NCI-H2081 treated with DMSO at 0.1 percent for 48 hours (cell line): ENCODE results near the gene RBM6.
"Not testable (repeated sequence)": the region's sequence is repeated elsewhere in the genome, so short reads cannot be mapped to it uniquely, and the experiment has no call there.

ENCODE experiments used
- DNase-seq: peaks from one replicate; lab custom pipeline; 2025; lab: John Stamatoyannopoulos, UW

The RBM6 gene

DNA sequence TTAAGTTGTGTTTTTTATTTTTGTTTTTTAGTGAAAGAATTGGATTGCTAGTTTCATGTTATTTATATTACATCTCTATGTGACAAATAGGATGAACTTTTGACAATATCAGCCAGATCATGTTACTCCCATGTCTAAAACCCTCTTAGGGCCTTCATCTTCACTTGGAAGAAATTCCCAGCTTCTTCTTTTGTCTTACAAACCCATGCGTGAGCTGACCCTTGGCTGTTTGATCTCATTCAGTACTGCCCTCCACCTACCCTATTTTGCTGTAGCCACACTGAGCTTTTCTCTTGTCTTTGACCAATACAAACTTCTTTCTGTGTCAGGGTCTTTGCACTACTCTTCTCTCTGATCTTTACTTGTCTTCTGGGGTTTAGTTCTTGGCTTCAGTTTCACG is 37.0 kb downstream of the RBM6 start:
- DNase-seq, result no peak

DNA sequence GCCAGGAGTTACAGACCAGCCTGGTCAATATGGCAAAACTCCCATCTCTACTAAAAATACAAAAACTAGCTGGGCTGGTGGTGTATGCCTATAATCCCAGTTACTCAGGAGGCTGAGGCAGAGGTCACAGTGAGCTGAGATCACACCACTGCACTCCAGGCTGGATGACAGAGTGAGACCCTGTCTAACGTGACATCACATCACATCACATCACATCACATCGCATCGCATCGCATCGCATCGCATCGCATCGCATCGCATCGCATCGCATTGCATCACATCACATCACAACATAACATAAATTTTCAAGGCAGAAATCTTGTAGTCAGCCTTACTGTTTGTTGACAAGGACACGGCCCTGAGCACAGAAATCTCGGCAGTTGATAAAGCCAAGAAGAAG is 44.4 kb downstream of the RBM6 start:
- DNase-seq, result no peak

DNA sequence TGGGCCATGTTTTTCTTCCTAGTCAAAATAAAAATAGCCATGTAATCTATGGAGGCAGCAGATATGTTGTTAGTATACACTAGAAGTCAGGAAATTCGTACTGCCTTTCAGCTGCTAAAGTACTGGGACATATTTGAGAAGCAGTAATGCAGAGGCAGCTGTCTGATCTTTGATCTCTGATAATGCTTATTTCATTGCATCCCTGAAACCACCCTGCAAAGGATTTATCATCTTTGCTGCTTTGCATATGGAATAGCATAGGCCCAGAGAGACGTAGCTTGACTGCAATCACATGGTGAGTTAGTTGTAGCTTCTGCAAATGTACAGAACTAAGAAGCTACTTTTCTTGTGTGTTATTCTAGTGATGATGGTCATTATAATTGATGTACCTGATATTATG is 52.4 kb downstream of the RBM6 start:
- DNase-seq, result no peak

DNA sequence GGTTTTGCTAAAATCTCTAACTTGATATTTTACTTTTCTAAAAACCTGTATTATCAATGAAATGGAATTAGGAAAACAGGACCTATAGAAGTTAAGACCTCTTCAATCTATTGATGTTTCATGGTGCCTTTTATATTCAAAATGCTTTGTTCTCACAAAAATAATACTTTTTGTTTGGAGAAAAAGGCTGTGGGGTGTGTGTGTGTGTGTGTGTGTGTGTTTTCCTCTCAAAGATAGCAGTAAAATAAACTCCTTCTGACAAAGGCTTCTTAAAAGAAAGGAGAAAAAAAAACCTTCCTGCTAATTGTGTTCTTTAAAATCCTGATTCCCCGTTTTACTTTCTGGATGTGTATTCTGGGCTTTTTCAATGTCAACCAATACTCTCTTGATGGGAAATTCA is 54.5 kb downstream of the RBM6 start:
- DNase-seq, result no peak

DNA sequence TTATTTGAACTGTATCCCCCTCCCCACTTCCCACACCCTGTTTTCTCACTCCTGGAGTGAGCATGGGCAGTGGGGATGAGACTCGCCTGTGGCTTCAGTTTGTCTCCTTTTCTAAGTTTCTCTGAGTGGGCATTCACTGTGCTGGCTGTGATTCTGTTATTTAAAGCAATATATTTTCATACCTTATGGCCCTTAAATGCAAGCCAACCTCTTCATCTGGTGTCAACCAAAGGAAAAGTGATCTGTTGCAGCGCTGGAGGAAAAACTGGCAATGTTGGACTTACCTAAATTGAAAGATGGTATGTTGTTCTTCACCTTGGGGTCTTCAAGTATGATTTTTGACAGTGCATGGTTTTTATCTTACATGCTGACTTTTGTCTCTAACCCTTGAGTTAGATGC is 56.1 kb downstream of the RBM6 start:
- DNase-seq, result no peak

DNA sequence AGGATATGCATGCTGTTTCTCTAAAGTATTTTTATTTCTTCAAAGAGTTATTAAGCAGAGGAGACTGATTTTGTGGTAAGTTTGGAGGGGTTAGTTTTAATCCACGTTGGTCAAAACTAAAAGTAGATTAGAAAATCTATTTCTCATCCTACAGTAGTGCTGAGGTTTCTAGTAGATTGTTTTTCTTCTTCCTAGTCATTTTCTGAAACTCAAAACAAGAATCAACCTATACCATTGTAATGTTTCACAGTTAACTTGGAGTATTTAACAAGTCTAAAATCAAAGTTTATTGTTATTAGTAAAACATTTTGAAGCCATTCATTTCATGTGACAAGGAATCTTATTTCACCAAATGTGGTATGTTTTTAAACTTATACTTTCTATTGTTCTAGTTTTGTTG is 57.9 kb downstream of the RBM6 start:
- no peak for DNase-seq

DNA sequence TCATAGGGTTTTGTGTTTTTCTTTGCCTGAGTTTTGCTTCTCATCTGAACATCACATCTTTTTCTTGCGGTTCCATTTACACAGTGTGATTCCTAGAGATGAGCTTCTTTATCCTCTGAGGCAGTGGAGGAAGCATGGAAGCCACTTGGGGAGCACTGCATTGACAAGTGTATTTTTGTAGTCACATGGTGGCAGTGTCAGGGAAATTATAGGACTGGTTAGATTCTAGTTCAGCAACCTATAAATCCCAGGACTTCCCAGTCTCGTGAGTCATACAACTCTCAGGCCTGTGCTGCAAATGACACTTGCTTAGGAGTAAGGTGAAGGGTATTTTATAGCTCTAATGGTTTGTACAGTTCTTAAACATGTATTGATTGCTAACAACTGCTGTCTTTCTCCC is 58.4 kb downstream of the RBM6 start:
- no peak for DNase-seq

DNA sequence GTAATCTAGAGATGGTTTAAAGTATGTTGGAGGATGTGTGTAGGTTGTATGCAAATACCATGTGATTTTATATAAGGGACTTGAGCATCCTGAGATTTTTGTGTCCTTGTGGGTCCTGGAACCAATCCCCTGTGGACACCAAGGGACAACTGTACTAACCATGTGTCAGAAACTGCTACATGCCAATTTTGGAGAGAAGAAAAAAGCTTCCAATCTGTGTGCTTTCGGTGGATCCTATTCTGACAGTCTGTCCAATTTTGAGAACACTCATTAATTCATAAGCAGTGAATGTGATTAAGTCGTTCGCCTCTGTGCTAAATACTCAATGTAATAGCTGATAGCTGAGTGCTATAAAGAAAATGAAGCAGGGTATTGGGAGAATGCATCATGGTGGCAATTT is 61.6 kb downstream of the RBM6 start:
- no peak for DNase-seq

DNA sequence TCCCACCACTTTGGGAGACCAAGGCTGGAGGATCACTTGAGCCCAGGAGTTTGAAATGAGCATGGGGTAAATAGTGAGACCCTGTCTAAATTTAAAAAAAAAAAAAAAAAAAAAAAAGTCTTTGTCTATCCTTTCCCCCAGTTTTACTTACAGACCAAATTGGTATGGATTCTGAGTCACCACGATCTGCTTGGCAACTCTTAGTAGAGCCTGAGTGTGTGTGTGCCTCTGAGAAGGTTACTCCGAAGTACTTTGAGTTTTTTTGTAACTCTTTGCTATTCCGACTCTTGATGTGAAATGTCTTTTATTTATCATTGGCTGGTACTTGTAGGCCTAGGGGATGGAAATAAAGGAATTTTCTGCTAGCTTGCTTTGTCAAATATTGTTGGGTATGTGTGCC is 63.3 kb downstream of the RBM6 start:
- no peak for DNase-seq

DNA sequence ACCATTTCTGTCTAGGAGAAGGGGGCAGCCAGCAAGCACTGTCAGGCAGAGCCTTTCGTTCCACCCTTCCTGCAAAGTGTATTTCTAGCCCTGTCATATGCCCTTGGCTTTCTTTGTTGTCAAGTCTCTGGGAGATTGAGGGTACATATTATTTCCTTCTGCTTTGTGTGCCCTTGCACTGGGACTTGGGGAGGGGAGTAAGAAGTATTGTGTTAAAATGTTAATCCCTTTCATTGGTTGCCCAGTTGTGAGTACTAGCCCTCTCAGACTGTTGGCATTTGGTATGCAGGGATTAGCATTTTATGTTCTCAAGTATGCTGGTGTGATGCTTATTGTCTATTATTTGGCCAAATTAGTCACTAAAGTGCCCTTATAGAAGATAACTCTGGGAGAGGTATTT is 63.9 kb downstream of the RBM6 start:
- no peak for DNase-seq

DNA sequence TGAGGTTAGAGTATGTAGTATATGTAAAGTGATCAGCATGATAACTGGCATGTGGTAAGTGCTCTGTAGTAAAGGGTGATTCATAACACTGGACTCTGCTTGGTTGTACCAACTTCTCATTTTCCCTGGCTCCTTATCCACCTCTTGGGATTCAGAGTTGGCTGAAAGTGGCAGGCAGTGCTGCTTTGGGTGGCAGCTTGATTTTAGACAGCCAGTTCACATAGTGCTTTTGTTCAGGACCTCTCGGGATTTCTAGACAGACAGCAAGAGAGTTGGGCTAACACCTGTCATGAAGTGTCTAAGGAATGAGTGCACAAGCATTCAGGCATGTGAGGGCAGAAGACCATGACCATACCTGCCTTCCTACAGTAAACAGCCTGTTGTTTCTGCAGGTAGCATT is 69.0 kb downstream of the RBM6 start:
- DNase-seq, result no peak

DNA sequence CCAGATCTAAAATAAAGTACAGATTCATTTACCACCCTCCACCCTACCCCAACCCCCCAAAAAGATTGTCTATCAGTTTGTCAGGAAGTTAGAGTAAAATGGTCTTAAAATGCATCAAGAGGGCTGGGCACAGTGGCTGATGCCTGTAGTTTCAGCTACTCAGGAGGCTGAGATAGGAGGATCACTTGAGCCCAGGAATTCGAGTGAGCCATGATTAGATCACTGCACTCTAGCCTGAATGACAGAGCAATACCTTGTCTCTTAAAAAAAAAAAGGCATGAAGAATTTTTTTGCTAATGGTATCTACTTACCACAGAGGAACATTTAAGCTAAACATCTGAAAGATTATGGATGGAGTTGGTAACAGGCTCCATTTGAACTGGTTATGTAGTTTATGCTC is 71.0 kb downstream of the RBM6 start:
- DNase-seq, result no peak

DNA sequence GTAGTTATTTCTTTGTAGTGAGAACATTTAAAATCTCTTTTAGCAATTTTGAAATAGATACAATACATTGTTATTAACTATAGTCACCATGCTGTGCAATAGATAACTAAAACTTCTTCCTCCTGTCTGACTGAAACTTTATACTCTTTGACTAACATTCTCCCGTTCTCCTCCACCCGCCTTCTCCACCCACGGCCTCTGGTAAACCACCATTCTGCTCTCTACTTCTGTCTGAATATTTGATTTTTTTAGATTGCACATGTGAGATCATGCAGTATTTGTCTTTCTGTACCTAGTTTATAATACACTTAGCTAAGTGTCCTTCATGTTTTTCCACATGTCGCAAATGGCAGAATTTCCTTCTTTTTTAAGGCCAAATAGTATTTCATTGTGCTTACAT is 76.0 kb downstream of the RBM6 start:
- no peak for DNase-seq

DNA sequence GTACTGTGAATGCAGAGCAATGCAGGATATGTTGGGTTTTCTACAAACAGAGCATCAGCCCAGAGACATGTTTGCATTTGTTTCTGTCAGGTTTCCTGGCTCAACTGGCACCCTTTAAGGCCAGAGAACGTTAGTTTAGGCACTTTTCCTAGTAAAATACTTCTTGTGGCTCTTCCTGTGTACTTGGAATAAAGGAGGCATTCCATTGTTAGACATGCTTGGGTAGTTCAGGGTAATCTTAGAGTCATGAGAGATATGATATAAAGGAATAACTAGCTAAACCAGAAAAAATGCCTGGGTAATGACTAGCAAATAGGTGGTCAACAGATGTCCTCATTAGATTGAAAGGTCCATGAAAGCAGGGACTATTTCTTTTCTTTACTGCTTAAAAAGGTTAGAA is 88.4 kb downstream of the RBM6 start:
- no peak for DNase-seq

DNA sequence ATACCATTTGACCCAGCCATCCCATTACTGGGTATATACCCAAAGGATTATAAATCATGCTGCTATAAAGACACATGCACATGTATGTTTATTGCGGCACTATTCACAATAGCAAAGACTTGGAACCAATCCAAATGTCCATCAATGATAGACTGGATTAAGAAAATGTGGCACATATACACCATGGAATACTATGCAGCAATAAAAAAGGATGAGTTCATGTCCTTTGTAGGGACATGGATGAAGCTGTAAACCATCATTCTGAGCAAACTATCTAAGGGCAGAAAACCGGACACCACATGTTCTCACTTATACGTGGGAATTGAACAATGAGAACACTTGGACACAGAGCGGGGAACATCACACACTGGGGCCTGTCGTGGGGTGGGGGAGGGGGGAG is 91.3 kb downstream of the RBM6 start:
- DNase-seq, result not testable (repeated sequence)

DNA sequence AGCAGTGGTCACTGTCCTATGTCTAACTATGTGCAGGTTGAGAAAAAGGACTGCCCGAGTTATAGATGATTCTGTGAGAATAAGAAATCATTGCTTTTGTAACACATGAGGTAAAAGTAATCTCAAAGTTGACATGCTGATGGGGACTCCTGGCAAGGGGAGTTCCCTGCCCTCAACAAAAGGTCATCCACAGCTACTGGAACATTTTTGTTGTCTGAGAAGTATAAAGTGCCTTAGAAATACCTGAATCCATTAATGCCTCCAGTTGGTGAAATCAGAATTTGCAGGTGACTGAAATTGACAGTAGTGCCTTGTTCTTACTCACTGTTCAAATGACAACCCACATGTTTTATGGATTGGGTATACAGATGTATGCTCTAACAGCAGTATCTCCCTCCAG is 105.0 kb downstream of the RBM6 start:
- no peak for DNase-seq

DNA sequence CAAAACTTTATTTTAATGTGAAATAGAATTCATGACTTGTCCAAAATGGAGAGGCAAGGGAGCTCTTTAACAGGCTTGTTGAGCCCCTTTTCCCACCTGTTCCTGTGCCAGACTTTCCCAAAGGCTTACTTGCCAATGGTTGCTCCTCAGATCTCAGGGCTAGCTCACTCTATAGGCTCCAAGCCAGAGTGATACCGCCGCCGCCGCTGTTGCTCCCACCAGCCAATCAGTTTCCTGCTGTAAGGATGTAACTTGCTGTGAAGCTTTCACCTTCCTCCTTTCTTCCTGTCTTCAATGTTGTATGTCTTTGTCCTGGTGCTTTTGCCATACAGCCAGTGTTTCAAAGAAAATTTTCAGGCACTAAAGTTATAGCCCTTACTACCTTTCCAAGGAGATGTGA is 107.5 kb downstream of the RBM6 start:
- no peak for DNase-seq

DNA sequence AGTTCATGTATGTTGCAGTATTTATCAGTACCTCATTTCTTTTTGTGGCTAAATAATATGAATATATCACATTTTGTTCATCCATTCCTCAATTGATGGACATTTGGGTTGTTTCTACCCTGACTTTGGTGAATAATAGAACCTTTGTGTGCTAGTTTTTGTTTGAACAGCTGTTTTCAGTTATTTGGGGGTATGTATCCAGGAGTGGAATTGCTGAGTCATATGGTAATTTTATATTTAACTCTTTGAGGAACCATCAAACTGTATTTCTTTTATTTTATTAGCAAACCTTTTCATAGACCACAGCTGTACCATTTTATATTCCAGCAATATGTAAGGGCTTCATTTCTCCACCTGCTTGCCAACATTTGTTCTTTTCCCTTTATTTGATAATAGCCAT is 110.4 kb downstream of the RBM6 start:
- no peak for DNase-seq

DNA sequence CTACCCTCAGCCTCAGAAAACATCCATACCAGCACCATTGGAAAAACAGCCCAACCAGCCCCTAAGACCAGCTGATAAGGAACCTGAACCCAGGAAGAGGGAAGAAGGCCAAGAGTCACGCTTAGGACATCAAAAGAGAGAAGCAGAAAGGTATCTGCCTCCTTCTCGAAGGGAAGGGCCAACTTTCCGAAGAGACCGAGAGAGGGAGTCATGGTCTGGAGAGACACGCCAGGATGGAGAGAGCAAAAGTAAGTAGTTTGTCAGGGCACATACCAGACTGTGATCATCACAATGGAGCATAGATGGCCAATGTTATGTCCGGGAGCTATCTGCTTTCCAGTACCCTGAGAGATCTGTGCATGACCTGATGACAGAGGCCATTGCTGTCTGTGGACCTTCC is 117.8 kb downstream of the RBM6 start:
- no peak for DNase-seq

DNA sequence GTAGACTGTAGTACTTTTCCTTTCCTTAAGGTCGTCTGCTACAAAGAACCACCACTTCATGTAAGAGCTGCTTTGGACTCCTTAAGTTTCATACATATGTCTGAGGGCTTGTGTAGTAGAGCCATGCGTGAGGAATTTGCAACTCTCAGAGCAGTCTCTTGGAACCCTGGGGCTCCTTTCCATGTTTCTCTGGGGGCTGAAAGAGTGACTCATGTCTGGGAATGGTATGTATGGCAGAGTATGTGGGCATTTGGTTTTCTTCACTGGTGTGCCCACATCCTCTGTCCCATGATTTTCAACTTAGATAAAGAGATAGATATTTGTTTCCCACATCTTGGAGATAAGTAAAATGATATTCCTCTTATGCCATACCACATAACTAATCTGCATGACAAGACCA is 128.2 kb downstream of the RBM6 start:
- no peak for DNase-seq

DNA sequence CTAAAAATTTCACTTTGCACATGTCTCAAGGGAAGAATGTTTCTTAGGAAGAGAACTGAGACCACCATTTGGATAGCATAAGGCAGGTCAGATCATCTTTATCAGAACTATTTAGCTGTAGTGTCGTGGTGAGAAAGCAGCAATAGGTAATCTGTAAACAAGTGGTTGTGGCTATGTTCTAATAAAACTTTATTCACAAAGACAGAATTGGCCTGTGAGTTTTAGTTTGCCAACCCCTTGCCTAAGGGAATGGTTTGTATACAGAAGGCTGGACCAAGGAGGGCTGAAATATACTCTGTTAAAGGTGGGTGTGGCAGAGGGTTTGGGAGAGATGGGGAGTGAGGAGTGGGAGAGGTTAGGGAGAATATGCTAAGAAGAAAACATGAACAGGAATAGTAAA is 138.1 kb downstream of the RBM6 start:
- no peak for DNase-seq

DNA sequence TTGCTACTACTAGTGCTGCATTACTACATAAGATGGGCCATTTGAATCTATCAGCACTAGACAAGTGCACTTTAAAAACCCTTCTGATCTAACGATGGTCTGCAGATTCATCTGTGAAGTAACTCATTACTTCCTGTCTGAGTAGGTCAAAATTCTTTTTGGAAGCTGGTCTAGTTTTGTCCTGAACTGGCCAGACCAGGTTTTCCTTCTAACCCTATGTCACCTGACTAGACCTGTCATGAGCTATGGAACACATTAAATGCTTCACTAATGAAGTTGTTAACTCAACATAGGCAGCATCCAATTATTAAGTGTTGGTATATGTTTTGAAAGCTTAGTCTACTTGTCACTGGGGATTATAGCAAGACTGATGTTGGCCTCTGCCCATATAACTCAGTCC is 138.7 kb downstream of the RBM6 start:
- DNase-seq, result no peak

DNA sequence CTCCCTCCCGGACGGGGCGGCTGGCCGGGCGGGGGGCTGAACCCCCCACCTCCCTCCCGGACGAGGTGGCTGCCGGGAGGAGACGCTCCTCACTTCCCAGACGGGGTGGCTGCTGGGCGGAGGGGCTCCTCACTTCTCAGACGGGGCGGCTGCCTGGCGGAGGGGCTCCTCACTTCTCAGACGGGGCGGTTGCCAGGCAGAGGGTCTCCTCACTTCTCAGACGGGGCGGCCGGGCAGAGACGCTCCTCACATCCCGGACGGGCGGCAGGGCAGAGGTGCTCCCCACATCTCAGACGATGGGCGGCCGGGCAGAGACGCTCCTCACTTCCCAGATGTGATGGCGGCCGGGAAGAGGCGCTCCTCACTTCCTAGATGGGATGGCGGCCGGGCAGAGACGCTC is 145.0 kb downstream of the RBM6 start:
- not testable (repeated sequence) for DNase-seq

DNA sequence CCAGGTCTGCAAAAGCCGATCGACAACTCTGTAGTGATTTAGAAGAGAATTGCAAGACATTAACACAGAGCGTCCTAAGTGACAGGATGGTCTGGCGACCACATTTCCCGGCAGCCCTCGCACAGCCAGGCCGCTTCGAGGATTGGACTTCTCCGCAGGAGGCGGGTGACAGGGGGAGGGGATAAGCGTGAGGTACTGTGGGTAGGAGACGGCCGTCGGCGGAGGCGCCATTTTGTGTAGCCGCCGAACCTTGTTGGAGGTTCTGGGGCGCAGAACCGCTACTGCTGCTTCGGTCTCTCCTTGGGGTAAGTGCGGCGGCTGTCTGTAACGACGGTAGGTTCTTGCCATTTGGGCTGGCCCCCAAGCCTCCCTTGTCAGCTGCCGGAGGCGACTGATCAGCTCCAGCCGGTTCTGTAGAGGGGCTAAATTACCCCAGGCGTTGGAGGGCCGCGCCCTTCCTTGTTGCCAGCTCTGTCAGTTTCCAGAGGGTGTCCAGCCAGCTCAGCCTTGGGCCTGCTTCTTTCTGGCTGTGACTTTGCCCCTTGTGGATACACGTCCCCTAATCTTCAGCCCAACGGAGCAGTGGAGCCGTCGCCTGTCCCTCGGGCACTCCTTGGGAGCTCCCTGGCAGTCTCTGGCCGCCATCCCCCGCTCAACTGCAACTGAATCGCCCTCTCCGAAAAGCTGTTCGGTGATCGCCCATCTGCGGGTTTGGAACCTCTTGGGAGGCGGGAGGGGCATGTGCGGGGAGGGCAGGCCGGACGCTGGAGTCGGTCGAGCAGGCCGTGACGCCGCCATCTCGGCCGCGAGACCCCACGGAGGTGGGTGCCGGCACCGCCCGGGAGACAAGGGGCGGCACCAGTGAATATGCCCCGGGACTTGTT is 149.0 kb downstream of the RBM6 start, which contains the start of gene RBM5:
RBM5 (plus strand) TSS at position 195 of the 884 bp plus-strand sequence. CDS start 1,516 bp downstream, outside the sequence.
- peak; percentile 14 for DNase-seq
